HG02798 (cell line): Measurements from ENCODE around the gene HCFC1.

Experiments used
- ATAC-seq: cut with Tn5 transposase; IDR thresholded peaks from one replicate; pipeline ENCODE4 v1.9.1; 2021; ENCODE audit warnings: mild to moderate bottlenecking; ENCODE audit not compliant: unreplicated experiment, poor library complexity

Gene HCFC1

GRCh38 chrX:153909024-153909979 lies 62.3 kb downstream of the HCFC1 start:
- ATAC-seq = peak; percentile 57

- no peak for ATAC-seq
These were observed 63.3 kb downstream of the HCFC1 start for GRCh38 chrX:153908219-153908860.

GRCh38 chrX:153907456-153907855 lies 64.2 kb downstream of the HCFC1 start:
- ATAC-seq = no peak

GRCh38 chrX:153906126-153906917 lies 65.3 kb downstream of the HCFC1 start:
- ATAC-seq = no peak

GRCh38 chrX:153905481-153906095 lies 66.0 kb downstream of the HCFC1 start:
- ATAC-seq = no peak

- ATAC-seq = no peak
These were observed 67.3 kb downstream of the HCFC1 start, which contains the start of gene AVPR2 for GRCh38 chrX:153903991-153904957. Gene AVPR2 (plus strand): TSS chrX:153904673. CDS start chrX:153905146, 473 bp downstream.

GRCh38 chrX:153903238-153903980 lies 68.2 kb downstream of the HCFC1 start:
- no peak for ATAC-seq

- no peak for ATAC-seq
These were observed 69.2 kb downstream of the HCFC1 start for GRCh38 chrX:153902385-153902784.

GRCh38 chrX:153901753-153902140 lies 69.9 kb downstream of the HCFC1 start:
- ATAC-seq = no peak

GRCh38 chrX:153900831-153901752 lies 70.5 kb downstream of the HCFC1 start:
- peak; percentile 69 for ATAC-seq

GRCh38 chrX:153897899-153898298 lies 73.7 kb downstream of the HCFC1 start:
- no peak for ATAC-seq
